Lung (tissue), 12 donors: ENCODE results near the gene DISC1. TPM values are rescaled to one million over a fixed set of nuclear protein-coding genes. Genes with fewer than 3 reads are reported as not detected.

Source experiments
- ATAC-seq: fragments of 200-7000 bp; cut with Tn5 transposase; one replicate; pipeline ENCODE4 v1.9.1; 2020; ENCODE audit warnings: moderate number of reproducible peaks; ENCODE audit not compliant: insufficient read depth, low FRiP score
- DNase-seq, 3 donors: peaks; one replicate each; pipeline ENCODE4 v3.0.0-alpha.2; 2013 to 2017
- H3K27ac ChIP-seq, 2 donors: one replicate each; pipeline ENCODE4 v1.5.1; 2013; ENCODE audit warnings: mild to moderate bottlenecking in 2 of 2, moderate library complexity in 2 of 2, control low read depth in 1 of 2, inconsistent platforms in 1 of 2, low read depth in 1 of 2, low read length in 1 of 2
- H3K27me3 ChIP-seq, 3 donors: one replicate each; pipeline ENCODE4 v1.5.1; 2013; ENCODE audit warnings: low read length in 2 of 3; ENCODE audit not compliant: control insufficient read depth in 3 of 3, insufficient read depth in 3 of 3
- H3K36me3 ChIP-seq, 4 donors: one replicate each; pipeline ENCODE4 v1.5.1; 2013; ENCODE audit warnings: low read length in 4 of 4, mild to moderate bottlenecking in 1 of 4, moderate library complexity in 1 of 4; ENCODE audit not compliant: control insufficient read depth in 4 of 4, insufficient read depth in 4 of 4
- H3K4me1 ChIP-seq, 5 donors: one replicate each; pipeline ENCODE4 v1.5.1; 2013; ENCODE audit warnings: low read length in 5 of 5, mild to moderate bottlenecking in 2 of 5, moderate library complexity in 1 of 5; ENCODE audit not compliant: control insufficient read depth in 5 of 5, insufficient read depth in 5 of 5
- H3K4me3 ChIP-seq: one replicate; pipeline ENCODE4 v1.5.1; 2013; ENCODE audit warnings: mild to moderate bottlenecking, control low read depth, moderate library complexity
- H3K9ac ChIP-seq, 2 donors: one replicate each; pipeline ENCODE4 v1.5.1; 2013; ENCODE audit warnings: low read length in 2 of 2, control low read depth in 1 of 2; ENCODE audit not compliant: insufficient read depth in 1 of 2
- H3K9me3 ChIP-seq, 4 donors: one replicate each; pipeline ENCODE4 v1.5.1; 2013; ENCODE audit warnings: low read length in 3 of 4, mild to moderate bottlenecking in 1 of 4, moderate library complexity in 1 of 4; ENCODE audit not compliant: control insufficient read depth in 4 of 4, insufficient read depth in 3 of 4
- WGBS, 2 donors: extraction: QIAGEN DNeasy Blood & Tissue Kit; methylation state at CpG; one replicate each; pipeline ENCODE4 v1.1.7; 2013; 5-methylcytosine and 5-hydroxymethylcytosine counted together
- polyA plus RNA-seq, 2 donors: library from polyadenylated mRNA; stranded (reverse); fragments of 200-250 nt; gene quantifications; one replicate each; pipeline ENCODE4 v1.2.1, GENCODE V29; 2013
- total RNA-seq, 2 donors: library from RNA; depleted of rRNA in 1 of 2; stranded (reverse); fragments of >200 nt in 1 of 2; gene quantifications; one replicate each; pipeline ENCODE4 v1.2.1, GENCODE V29; 2014 to 2021
- TF ChIP-seq, protein P1 (sequence below): IDR thresholded peaks from 2 replicates; pipeline ENCODE4 v1.5.1; 2012; ENCODE audit warnings: mild to moderate bottlenecking; ENCODE audit errors: control extremely low read depth, extremely low read depth
- donor health status: control.
- donor health status: control.
- donor health status: Bipolar disorder and iron deficiency.
- donor health status: healthy.
- donor health status: DM: yes; HTN: yes; CAD: no.

DISC1 gene
- total and polyA plus RNA-seq, 4 donors, result 0.98 to 32.9 (median 6.1) TPM

DNA sequence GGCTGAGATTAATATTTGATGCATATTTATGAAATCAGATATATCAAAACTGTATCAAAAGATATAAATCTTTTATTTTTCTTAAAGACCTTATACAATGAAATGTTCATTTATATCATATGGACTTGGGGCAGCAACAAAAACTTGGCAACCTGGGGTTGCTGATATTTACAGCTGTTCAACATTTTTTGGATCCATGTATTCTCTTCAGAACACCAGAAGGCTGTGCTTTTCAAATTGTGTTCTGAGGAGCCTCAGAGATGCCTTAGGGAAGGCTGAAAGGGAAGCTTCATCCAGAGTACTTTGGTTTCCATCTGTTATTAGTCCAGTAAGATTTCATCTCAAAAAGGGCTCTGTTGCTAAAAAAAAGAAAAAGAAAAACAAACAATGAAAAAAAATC is 94.8 kb downstream of the DISC1 start:
- DNase-seq, result no peak

DNA sequence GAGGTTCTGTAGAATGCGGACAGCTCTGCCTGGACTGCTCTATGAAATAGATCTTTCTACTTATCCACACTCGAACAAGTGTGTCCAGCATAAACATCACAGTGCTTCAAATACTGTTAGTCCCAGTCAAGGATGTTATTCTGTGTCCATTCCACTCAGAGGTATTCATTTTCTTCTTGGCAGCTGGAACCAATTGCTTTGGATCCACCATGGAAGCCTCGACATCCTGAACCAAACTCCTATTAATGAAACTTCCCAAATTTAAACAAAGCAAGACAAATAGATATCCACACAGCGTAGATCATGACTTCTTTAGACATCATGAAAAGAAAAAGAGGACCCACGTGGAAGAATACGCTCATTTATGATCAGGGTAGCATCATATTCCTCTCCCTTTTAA is 95.8 kb downstream of the DISC1 start:
- ATAC-seq (no peak), DNase-seq (no peak)
- Histone ChIP-seq H3K9me3 (no peaks in the 10 kb centered on the region), H3K4me3 (no peak overlapping the region), H3K27me3 (no peaks in the 10 kb centered on the region), H3K4me1 (peaks cover 0 to 1% (median 0%) of the 10 kb centered on the region in 5 donors), H3K9ac (no peak overlapping the region), H3K27ac (no peak overlapping the region), H3K36me3 (no peaks in the 10 kb centered on the region)
- TF ChIP-seq, protein P1, sequence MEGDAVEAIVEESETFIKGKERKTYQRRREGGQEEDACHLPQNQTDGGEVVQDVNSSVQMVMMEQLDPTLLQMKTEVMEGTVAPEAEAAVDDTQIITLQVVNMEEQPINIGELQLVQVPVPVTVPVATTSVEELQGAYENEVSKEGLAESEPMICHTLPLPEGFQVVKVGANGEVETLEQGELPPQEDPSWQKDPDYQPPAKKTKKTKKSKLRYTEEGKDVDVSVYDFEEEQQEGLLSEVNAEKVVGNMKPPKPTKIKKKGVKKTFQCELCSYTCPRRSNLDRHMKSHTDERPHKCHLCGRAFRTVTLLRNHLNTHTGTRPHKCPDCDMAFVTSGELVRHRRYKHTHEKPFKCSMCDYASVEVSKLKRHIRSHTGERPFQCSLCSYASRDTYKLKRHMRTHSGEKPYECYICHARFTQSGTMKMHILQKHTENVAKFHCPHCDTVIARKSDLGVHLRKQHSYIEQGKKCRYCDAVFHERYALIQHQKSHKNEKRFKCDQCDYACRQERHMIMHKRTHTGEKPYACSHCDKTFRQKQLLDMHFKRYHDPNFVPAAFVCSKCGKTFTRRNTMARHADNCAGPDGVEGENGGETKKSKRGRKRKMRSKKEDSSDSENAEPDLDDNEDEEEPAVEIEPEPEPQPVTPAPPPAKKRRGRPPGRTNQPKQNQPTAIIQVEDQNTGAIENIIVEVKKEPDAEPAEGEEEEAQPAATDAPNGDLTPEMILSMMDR, result no peak
- WGBS, 2 donors, result 96 to 97% methylated on average over 6 of the region's 6 CpGs

More for the DNA sequence above, 94.8 kb downstream of the DISC1 start:
- no peaks in the 10 kb centered on the region for H3K9me3 ChIP-seq
- peaks cover 0 to 4% (median 1%) of the 10 kb centered on the region in 5 donors for H3K4me1 ChIP-seq
- no peaks in the 10 kb centered on the region for H3K36me3 ChIP-seq
- ATAC-seq, result no peak
- no peak overlapping the region for H3K4me3 ChIP-seq
- TF ChIP-seq, protein P1, result no peak
- no peaks in the 10 kb centered on the region for H3K27me3 ChIP-seq
- H3K27ac ChIP-seq, result no peak overlapping the region
- H3K9ac ChIP-seq, result no peak overlapping the region

DNA sequence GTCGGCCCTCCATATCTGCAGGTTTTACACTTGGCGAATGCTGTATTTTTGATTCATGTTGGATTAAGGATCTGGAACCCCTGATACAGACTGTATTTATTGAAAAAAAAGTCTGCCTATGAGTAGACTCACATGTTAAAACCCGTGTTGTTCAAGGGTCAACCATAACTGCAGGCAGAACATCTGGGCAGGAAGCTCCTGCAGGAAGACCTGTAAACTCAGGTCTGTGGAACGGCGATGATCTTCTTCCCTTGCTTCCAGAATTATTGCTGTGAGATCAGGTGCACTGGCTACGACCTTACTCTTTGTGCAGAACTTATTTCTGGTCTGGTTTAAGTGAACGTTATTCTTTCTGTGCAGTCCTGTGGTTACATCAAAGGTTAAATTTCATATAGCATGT is 96.6 kb downstream of the DISC1 start:
- H3K27me3 ChIP-seq, result no peaks in the 10 kb centered on the region
- TF ChIP-seq, protein P1, result no peak
- WGBS, 2 donors, result 73 to 81% methylated on average over 7 of the region's 7 CpGs
- H3K9ac ChIP-seq, result no peak overlapping the region
- H3K4me3 ChIP-seq, result no peak overlapping the region
- DNase-seq (peak in 2 of 3 donors; percentile 25 to 30), ATAC-seq (no peak)
- no peaks in the 10 kb centered on the region for H3K9me3 ChIP-seq
- H3K27ac ChIP-seq, result no peak overlapping the region
- peaks cover 0 to 1% (median 0%) of the 10 kb centered on the region in 5 donors for H3K4me1 ChIP-seq
- H3K36me3 ChIP-seq, result no peaks in the 10 kb centered on the region

DNA sequence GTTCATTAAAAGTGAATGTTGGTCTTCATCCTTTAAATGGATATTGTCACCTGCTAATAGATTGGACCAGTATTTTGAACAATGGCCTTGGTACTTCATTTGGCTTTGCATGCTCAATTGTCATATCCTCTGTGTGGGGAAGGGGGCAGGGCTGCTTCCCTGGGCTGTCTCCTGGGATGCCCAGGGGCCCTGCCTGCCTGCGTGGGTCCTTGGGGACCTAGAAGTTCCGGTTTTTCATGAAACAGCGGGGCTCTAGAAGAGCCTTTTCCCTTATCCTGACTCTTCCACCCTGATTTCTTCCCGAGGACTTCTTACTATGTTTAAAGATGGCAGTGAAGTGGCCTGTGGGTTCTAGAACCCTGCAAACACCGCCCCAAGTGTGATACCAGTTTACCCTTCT is 97.5 kb downstream of the DISC1 start:
- Histone ChIP-seq H3K4me1 (no peaks in the 10 kb centered on the region), H3K27me3 (no peaks in the 10 kb centered on the region), H3K9me3 (no peaks in the 10 kb centered on the region), H3K4me3 (no peak overlapping the region), H3K36me3 (no peaks in the 10 kb centered on the region), H3K9ac (no peak overlapping the region), H3K27ac (no peak overlapping the region)
- TF ChIP-seq, protein P1, result no peak
- WGBS, 2 donors, result 75 to 80% methylated on average over 5 of the region's 5 CpGs
- DNase-seq (no peak), ATAC-seq (no peak)
